CD4-positive, alpha-beta memory T cell (primary cell): ENCODE measurements around the gene ZNF641. TPM values are rescaled to one million over a fixed set of nuclear protein-coding genes. Genes with fewer than 3 reads are reported as not detected.

Experiments used
- CTCF ChIA-PET: fragments of 350-600 bp; sonication (Branson Sonifier 250); formaldehyde crosslinking; loops from one replicate; lab custom pipeline; 2021; ENCODE audit warnings: inconsistent platforms; ENCODE audit not compliant: partially characterized antibody; lab: Charles Lee
- POLR2A ChIA-PET: fragments of 350-600 bp; sonication (Branson Sonifier 250); formaldehyde crosslinking; loops from one replicate; lab custom pipeline; 2021; ENCODE audit not compliant: partially characterized antibody; lab: Charles Lee
- DNase-seq, 5 donors: peaks; one replicate each; pipeline versions ENCODE4 v3.0.0 to v3.0.0-alpha.2; 2020 to 2022; ENCODE audit warnings: mixed read lengths in 1 of 5
- H3K27ac ChIP-seq: one replicate; pipeline ENCODE4 v1.7.0; 2013; ENCODE audit warnings: low read depth, low read length
- H3K27me3 ChIP-seq: 2 replicates; pipeline ENCODE4 v1.7.0; 2013; ENCODE audit warnings: mild to moderate bottlenecking, low read length, moderate library complexity; ENCODE audit not compliant: insufficient read depth
- H3K36me3 ChIP-seq: 2 replicates; pipeline ENCODE4 v1.7.0; 2013; ENCODE audit warnings: mild to moderate bottlenecking, low read length, moderate library complexity; ENCODE audit not compliant: insufficient read depth
- H3K4me1 ChIP-seq: 2 replicates; pipeline ENCODE4 v1.7.0; 2013; ENCODE audit warnings: mild to moderate bottlenecking, low read length, moderate library complexity; ENCODE audit not compliant: insufficient read depth
- H3K4me3 ChIP-seq, 2 donors: one replicate each; pipeline ENCODE4 v1.7.0; 2013; ENCODE audit warnings: low read length in 2 of 2, mild to moderate bottlenecking in 1 of 2
- H3K9me3 ChIP-seq, 2 donors: one replicate each; pipeline ENCODE4 v1.7.0; 2013; ENCODE audit warnings: low read length in 2 of 2, control low read depth in 1 of 2; ENCODE audit not compliant: control insufficient read depth in 1 of 2
- H3K27ac Mint-ChIP-seq, 7 donors: one replicate each; pipeline ENCODE4 v1.8.0; 2020 to 2021; ENCODE audit warnings: mixed read lengths in 7 of 7, mild to moderate bottlenecking in 6 of 7, inconsistent platforms in 3 of 7, moderate library complexity in 3 of 7
- H3K27me3 Mint-ChIP-seq, 2 donors: one replicate each; pipeline ENCODE4 v1.8.0; 2020 to 2021; ENCODE audit warnings: mixed read lengths in 2 of 2
- H3K36me3 Mint-ChIP-seq, 2 donors: one replicate each; pipeline ENCODE4 v1.8.0; 2020 to 2021; ENCODE audit warnings: mixed read lengths in 2 of 2, inconsistent platforms in 1 of 2, mild to moderate bottlenecking in 1 of 2
- H3K4me1 Mint-ChIP-seq, 4 donors: one replicate each; pipeline ENCODE4 v1.8.0; 2020 to 2021; ENCODE audit warnings: mixed read lengths in 4 of 4, mild to moderate bottlenecking in 1 of 4
- H3K4me3 Mint-ChIP-seq, 8 donors: one replicate each; pipeline ENCODE4 v1.8.0; 2020 to 2021; ENCODE audit warnings: mixed read lengths in 8 of 8, mild to moderate bottlenecking in 7 of 8, moderate library complexity in 6 of 8, inconsistent platforms in 3 of 8
- H3K9me3 Mint-ChIP-seq, 8 donors: one replicate each; pipeline ENCODE4 v1.8.0; 2020 to 2021; ENCODE audit warnings: mixed read lengths in 8 of 8, mild to moderate bottlenecking in 5 of 8, inconsistent platforms in 3 of 8, moderate library complexity in 1 of 8
- intact Hi-C: fragments of 100-400 bp; cut with micrococcal nuclease; formaldehyde crosslinking; loops from one replicate; pipeline ENCODE4 v1.15.1; 2023
- polyA plus RNA-seq, 2 donors: library from polyadenylated mRNA; unstranded; fragments of 300-500 nt; fragmentation: Illumina TruSeq; gene quantifications; one replicate each; pipeline ENCODE4 v1.2.3, GENCODE V29; 2021
- total RNA-seq, 2 experiments: library from RNA; stranded (reverse); gene quantifications; one replicate each; pipeline ENCODE4 v1.2.3, GENCODE V29; 2021

ZNF641 gene
- total and polyA plus RNA-seq, 4 experiments from 2014 or later, result 4.9 to 41.2 (median 27.4) TPM

GRCh38 chr12:48351022-48351708 lies 446 bp upstream of the ZNF641 start:
- DNase-seq, result peak in 1 of 5 donors; percentile 44
- H3K4me1 ChIP-seq, result peaks cover 40% of the 10 kb centered on the region
- H3K27ac Mint-ChIP-seq, result peak overlapping the region; percentile 77 to 97 (median 87)
- POLR2A ChIA-PET, result interaction anchor here (1.9 to 2.4 kb wide), 3 partner anchors 11 to 152 kb away, joined by 9 to 44 read pairs (median 19); no protein-coding TSS in a partner anchor
- H3K27me3 Mint-ChIP-seq, result no peaks in the 10 kb centered on the region
- peaks cover 21 to 38% of the 10 kb centered on the region in 2 donors for H3K36me3 Mint-ChIP-seq
- no peaks in the 10 kb centered on the region for H3K9me3 ChIP-seq
- no peaks in the 10 kb centered on the region for H3K27me3 ChIP-seq
- H3K9me3 Mint-ChIP-seq, result no peaks in the 10 kb centered on the region
- H3K4me3 ChIP-seq, result peak overlapping the region; percentile 57 to 67
- H3K4me3 Mint-ChIP-seq, result peak overlapping the region; percentile 87 to 91 (median 89)
- CTCF ChIA-PET, result interaction anchor here (2.0 kb wide), 1 partner anchor 153 kb away, joined by 8 read pairs; no protein-coding TSS in a partner anchor
- H3K36me3 ChIP-seq, result peaks cover 16% of the 10 kb centered on the region
- H3K27ac ChIP-seq, result peak overlapping the region; percentile 87
- intact Hi-C loops, result loop anchor here (2.0 to 5.0 kb wide), 2 partner anchors 152 to 169 kb away; partner anchors contain the start of gene CCDC184
- H3K4me1 Mint-ChIP-seq, result peaks cover 21 to 41% (median 33%) of the 10 kb centered on the region in 4 donors

- peak overlapping the region; percentile 93 to 98 (median 96) for H3K27ac Mint-ChIP-seq
- Histone ChIP-seq H3K36me3 (peaks cover 29% of the 10 kb centered on the region), H3K9me3 (no peaks in the 10 kb centered on the region), H3K4me1 (peaks cover 40% of the 10 kb centered on the region), H3K27ac (peak overlapping the region; percentile 87), H3K4me3 (peak overlapping the region in 1 of 2 donors; percentile 57), H3K27me3 (no peaks in the 10 kb centered on the region)
- H3K36me3 Mint-ChIP-seq, result peaks cover 37 to 53% of the 10 kb centered on the region in 2 donors
- intact Hi-C loops, result no loop called here
- peak overlapping the region; percentile 92 to 97 (median 96) for H3K4me3 Mint-ChIP-seq
- no peaks in the 10 kb centered on the region for H3K27me3 Mint-ChIP-seq
- DNase-seq, result no peak
- POLR2A ChIA-PET, result interaction anchor here (1.9 to 2.4 kb wide), 3 partner anchors 9 to 151 kb away, joined by 9 to 44 read pairs (median 19); no protein-coding TSS in a partner anchor
- CTCF ChIA-PET, result interaction anchor here (1.2 to 2.0 kb wide), 3 partner anchors 8 to 167 kb away, joined by 3 to 8 read pairs (median 3); partner anchors contain the start of gene CCDC184
- no peaks in the 10 kb centered on the region for H3K9me3 Mint-ChIP-seq
- peaks cover 21 to 48% (median 39%) of the 10 kb centered on the region in 4 donors for H3K4me1 Mint-ChIP-seq
Measured at GRCh38 chr12:48349471-48349870, 1.2 kb downstream of the ZNF641 start.

- Mint-ChIP-seq H3K27ac (no peak overlapping the region), H3K4me1 (peaks cover 13 to 28% (median 23%) of the 10 kb centered on the region in 4 donors), H3K4me3 (no peak overlapping the region), H3K36me3 (peaks cover 78 to 81% of the 10 kb centered on the region in 2 donors), H3K9me3 (peaks cover 0 to 4% (median 0%) of the 10 kb centered on the region in 8 donors), H3K27me3 (no peaks in the 10 kb centered on the region)
- Histone ChIP-seq H3K4me1 (peaks cover 5% of the 10 kb centered on the region), H3K27ac (no peak overlapping the region), H3K27me3 (no peaks in the 10 kb centered on the region), H3K9me3 (no peaks in the 10 kb centered on the region), H3K4me3 (no peak overlapping the region), H3K36me3 (peaks cover 46% of the 10 kb centered on the region)
- ChIA-PET CTCF (no interaction called here), POLR2A (no interaction called here)
- intact Hi-C loops, result no loop called here
- DNase-seq, result no peak
Measured at GRCh38 chr12:48342980-48343379, 7.7 kb downstream of the ZNF641 start.

- POLR2A ChIA-PET, result interaction anchor here (1.7 to 2.9 kb wide), 2 partner anchors 9 to 142 kb away, joined by 4 to 9 read pairs; partner anchors contain the start of gene ZNF641
- H3K36me3 ChIP-seq, result peaks cover 30% of the 10 kb centered on the region
- CTCF ChIA-PET, result interaction anchor here (1.2 to 1.5 kb wide), 2 partner anchors 9 to 277 kb away, joined by 3 to 5 read pairs; no protein-coding TSS in a partner anchor
Measured at GRCh38 chr12:48340943-48341342, 9.8 kb downstream of the ZNF641 start.

GRCh38 chr12:48339442-48340117 lies 11.1 kb downstream of the ZNF641 start:
- peaks cover 47 to 62% of the 10 kb centered on the region in 2 donors for H3K36me3 Mint-ChIP-seq
- no peak overlapping the region for H3K4me3 Mint-ChIP-seq
- H3K36me3 ChIP-seq, result peaks cover 19% of the 10 kb centered on the region
- POLR2A ChIA-PET, result interaction anchor here (1.0 to 2.9 kb wide), 2 partner anchors 11 to 142 kb away, joined by 3 to 9 read pairs; partner anchors contain the start of gene ZNF641
- H3K9me3 Mint-ChIP-seq, result peaks cover 0 to 4% (median 0%) of the 10 kb centered on the region in 8 donors
- H3K27me3 Mint-ChIP-seq, result no peaks in the 10 kb centered on the region
- peak overlapping the region in 2 of 7 donors; percentile 57 to 75 for H3K27ac Mint-ChIP-seq
- no peaks in the 10 kb centered on the region for H3K27me3 ChIP-seq
- CTCF ChIA-PET, result no interaction called here
- peaks cover 13 to 24% (median 18%) of the 10 kb centered on the region in 4 donors for H3K4me1 Mint-ChIP-seq
- H3K9me3 ChIP-seq, result no peaks in the 10 kb centered on the region
- no peak overlapping the region for H3K4me3 ChIP-seq
- peaks cover 7% of the 10 kb centered on the region for H3K4me1 ChIP-seq
- H3K27ac ChIP-seq, result no peak overlapping the region
- no peak for DNase-seq
- intact Hi-C loops, result no loop called here

More at GRCh38 chr12:48340943-48341342, 9.8 kb downstream of the ZNF641 start:
- DNase-seq, result no peak
- Mint-ChIP-seq H3K9me3 (peaks cover 0 to 4% (median 0%) of the 10 kb centered on the region in 8 donors), H3K27ac (peak overlapping the region in 4 of 7 donors; percentile 9 to 75 (median 58)), H3K4me3 (no peak overlapping the region), H3K36me3 (peaks cover 60 to 75% of the 10 kb centered on the region in 2 donors), H3K27me3 (no peaks in the 10 kb centered on the region), H3K4me1 (peaks cover 8 to 17% (median 16%) of the 10 kb centered on the region in 4 donors)
- Histone ChIP-seq H3K9me3 (no peaks in the 10 kb centered on the region), H3K4me1 (no peaks in the 10 kb centered on the region), H3K4me3 (no peak overlapping the region), H3K27ac (no peak overlapping the region), H3K27me3 (no peaks in the 10 kb centered on the region)
- intact Hi-C loops, result no loop called here

GRCh38 chr12:48336564-48336963 lies 14.2 kb downstream of the ZNF641 start:
- Mint-ChIP-seq H3K4me1 (peaks cover 10 to 19% (median 13%) of the 10 kb centered on the region in 4 donors), H3K27ac (peak overlapping the region in 2 of 7 donors; percentile 1 to 72), H3K27me3 (no peaks in the 10 kb centered on the region), H3K9me3 (peaks cover 0 to 4% (median 0%) of the 10 kb centered on the region in 8 donors), H3K36me3 (peaks cover 24 to 36% of the 10 kb centered on the region in 2 donors), H3K4me3 (no peak overlapping the region)
- intact Hi-C loops, result no loop called here
- no peak for DNase-seq
- Histone ChIP-seq H3K9me3 (no peaks in the 10 kb centered on the region), H3K4me1 (peaks cover 9% of the 10 kb centered on the region), H3K36me3 (no peaks in the 10 kb centered on the region), H3K27ac (no peak overlapping the region), H3K4me3 (no peak overlapping the region), H3K27me3 (no peaks in the 10 kb centered on the region)
- ChIA-PET POLR2A (no interaction called here), CTCF (no interaction called here)
